AG09319 (cell line): ENCODE measurements around the gene SEMA3A.

Experiments used
- DNase-seq: peaks from one replicate; pipeline ENCODE4 v3.0.0-alpha.2; 2010; ENCODE audit warnings: low read depth; ENCODE audit errors: extremely low read depth
- CTCF ChIP-seq: IDR thresholded peaks from 2 replicates; pipeline ENCODE4 v1.5.1; 2011; ENCODE audit warnings: low read depth, mild to moderate bottlenecking, inconsistent platforms, low read length, moderate library complexity

Gene SEMA3A

GRCh38 chr7:84104826-84105225, 89.8 kb downstream of the SEMA3A start:
- DNase-seq: no peak
- TF ChIP-seq CTCF: no peak

- no peak for DNase-seq
- no peak for TF ChIP-seq CTCF
Observed at GRCh38 chr7:84102213-84102612, 92.4 kb downstream of the SEMA3A start.

- TF ChIP-seq CTCF: no peak
- DNase-seq: no peak
Observed at GRCh38 chr7:84100866-84101265, 93.7 kb downstream of the SEMA3A start.

- no peak for DNase-seq
- TF ChIP-seq CTCF: no peak
Observed at GRCh38 chr7:84095971-84096370, 98.6 kb downstream of the SEMA3A start.

- no peak for DNase-seq
- no peak for TF ChIP-seq CTCF
Observed at GRCh38 chr7:84092207-84092606, 102.4 kb downstream of the SEMA3A start.

- no peak for TF ChIP-seq CTCF
- no peak for DNase-seq
Observed at GRCh38 chr7:84091318-84091717, 103.3 kb downstream of the SEMA3A start.

GRCh38 chr7:84088802-84089201, 105.8 kb downstream of the SEMA3A start:
- no peak for DNase-seq
- no peak for TF ChIP-seq CTCF

- DNase-seq: no peak
- TF ChIP-seq CTCF: no peak
Observed at GRCh38 chr7:84085998-84086397, 108.6 kb downstream of the SEMA3A start.
